ENCODE measurements around the gene MAP1S.

DNA sequence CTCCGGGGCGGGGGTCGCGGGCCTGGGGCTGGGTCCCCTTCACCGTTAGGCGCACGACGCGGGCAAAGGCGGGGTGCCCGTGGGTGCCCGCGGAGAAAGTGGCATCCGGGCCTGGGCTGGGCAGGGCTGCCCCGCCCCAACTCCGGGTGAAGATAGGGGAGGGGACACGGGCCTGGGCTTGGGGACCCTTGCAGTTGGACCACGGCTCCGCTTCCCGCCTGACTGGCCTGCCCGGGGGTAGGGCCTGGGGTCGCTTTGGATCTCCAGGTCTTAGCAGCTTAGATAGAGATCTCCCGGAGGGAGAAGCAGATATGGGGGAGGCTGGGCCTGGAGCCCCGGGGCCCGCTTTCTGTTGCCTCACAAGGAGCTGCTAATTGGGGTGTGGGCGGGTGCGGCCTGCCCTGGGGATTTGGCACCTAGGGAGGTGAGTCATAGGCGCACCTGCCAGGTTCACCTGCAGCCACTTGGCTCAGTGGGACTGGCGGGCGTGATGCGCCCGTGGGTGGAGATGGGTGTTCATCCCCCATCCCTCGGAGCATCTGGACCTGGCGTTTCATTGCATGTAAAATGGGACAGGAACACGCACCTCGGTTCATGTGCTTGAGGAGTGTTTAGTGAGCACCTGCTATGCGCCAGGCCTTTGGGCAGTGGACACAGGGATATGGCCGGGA is 585 bp downstream of the MAP1S start:
- TF ChIP-seq, protein P1, sequence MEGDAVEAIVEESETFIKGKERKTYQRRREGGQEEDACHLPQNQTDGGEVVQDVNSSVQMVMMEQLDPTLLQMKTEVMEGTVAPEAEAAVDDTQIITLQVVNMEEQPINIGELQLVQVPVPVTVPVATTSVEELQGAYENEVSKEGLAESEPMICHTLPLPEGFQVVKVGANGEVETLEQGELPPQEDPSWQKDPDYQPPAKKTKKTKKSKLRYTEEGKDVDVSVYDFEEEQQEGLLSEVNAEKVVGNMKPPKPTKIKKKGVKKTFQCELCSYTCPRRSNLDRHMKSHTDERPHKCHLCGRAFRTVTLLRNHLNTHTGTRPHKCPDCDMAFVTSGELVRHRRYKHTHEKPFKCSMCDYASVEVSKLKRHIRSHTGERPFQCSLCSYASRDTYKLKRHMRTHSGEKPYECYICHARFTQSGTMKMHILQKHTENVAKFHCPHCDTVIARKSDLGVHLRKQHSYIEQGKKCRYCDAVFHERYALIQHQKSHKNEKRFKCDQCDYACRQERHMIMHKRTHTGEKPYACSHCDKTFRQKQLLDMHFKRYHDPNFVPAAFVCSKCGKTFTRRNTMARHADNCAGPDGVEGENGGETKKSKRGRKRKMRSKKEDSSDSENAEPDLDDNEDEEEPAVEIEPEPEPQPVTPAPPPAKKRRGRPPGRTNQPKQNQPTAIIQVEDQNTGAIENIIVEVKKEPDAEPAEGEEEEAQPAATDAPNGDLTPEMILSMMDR (IDR thresholded peaks at IDR 0.05; ENCODE audit: borderline replicate concordance, extremely low read depth, low read length, poor library complexity, severe bottlenecking), result no peak
- no peak for TF ChIP-seq EZH2 (IDR thresholded peaks at IDR 0.05; ENCODE audit: borderline replicate concordance, low read depth, low read length, severe bottlenecking)

Measured in DND-41 (cell line).